A549 treated with dexamethasone at 1 μM for 4 hours (cell line): ENCODE data around the gene PRDM8. TPM values are rescaled to one million over a fixed set of nuclear protein-coding genes. Genes with fewer than 3 reads are reported as not detected.

Source experiments
- total RNA-seq: library from RNA; stranded (reverse); fragments of 200-300 nt; extraction: Qiagen RNA extraction; gene quantifications from 5 replicates; pipeline ENCODE4 v1.2.3, GENCODE V29; 2022

Gene PRDM8
- 0.06 to 0.33 TPM (median 0.12 TPM) in 5 replicates for total RNA-seq

GRCh38 chr4:80196922-80197573, at the start of gene PRDM8:
PRDM8 (plus strand) TSS chr4:80197503; CDS start chr4:80200081, 2,578 bp downstream.

Other genes with a start within 250 kb of the PRDM8 start
- 2.4 to 3.5 TPM (median 3.0 TPM) in 5 replicates for gene ANTXR2, start 124.3 kb upstream of the PRDM8 start, total RNA-seq
- gene FGF5, start 69.2 kb downstream of the PRDM8 start, total RNA-seq = 0.11 to 0.31 TPM (median 0.12 TPM) in 5 replicates
- gene CFAP299, start 138.2 kb downstream of the PRDM8 start, total RNA-seq = not detected in 5 replicates